ENCODE results near the gene SH3RF1.

The SH3RF1 gene

DNA sequence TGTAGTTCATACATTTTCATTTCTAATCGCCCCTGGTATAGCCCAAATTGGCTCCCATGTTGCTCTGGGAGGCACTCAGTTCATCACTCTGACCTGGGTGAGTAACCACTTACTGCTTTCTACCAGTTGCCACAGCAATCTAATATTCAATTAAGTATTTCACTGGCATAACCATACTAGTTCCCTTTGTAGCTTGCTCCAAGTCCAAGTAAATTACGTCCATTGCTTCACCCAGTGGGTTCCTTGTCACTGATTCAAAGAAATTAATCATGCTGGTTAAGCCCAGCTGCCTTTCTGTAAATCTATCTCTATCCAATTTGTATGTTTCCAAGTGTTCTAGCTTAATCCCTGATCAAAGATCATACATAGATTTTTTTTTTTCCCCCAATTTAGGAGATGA, 168.7 kb downstream of the SH3RF1 start:
- Histone ChIP-seq H3K36me3 (ENCODE audit: control insufficient read depth in 1 of 2, insufficient read depth in 2 of 2, low read length in 2 of 2) (peaks cover 37 to 52% of the 10 kb centered on the region in 2 donors), H3K9me3 (ENCODE audit: control insufficient read depth in 1 of 2, low read length in 2 of 2) (peaks cover 0 to 2% of the 10 kb centered on the region in 2 donors), H3K27me3 (ENCODE audit: control insufficient read depth in 1 of 2, insufficient read depth in 2 of 2, low read length in 2 of 2) (no peaks in the 10 kb centered on the region), H3K27ac (ENCODE audit: low read depth, low read length) (no peak overlapping the region), H3K4me1 (ENCODE audit: control insufficient read depth in 1 of 2, insufficient read depth in 2 of 2, low read length in 2 of 2) (no peaks in the 10 kb centered on the region), H3K4me3 (ENCODE audit: low read depth in 1 of 2, low read length in 2 of 2) (no peak overlapping the region), H3K9ac (ENCODE audit: low read depth in 1 of 2, low read length in 2 of 2) (no peak overlapping the region)

DNA sequence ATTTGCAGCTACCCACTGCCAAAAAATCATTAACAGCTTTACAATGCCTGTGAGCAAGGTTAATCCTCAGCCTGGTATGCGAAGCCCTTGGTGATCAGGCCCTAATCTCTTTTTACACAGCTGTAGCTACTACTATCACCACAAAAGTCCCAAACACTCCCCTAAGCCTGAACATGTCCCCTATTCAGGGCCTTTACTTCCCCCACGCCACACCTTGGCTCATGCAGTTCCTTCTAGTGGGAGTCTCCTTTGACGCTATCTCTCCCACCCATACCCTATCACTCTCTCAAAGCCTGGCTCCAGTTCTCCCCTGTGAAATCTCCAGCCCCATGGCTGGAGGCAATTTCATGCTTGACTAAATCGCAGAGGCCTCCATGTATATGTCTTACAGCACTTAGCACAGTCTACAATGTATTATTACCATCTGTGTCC, 170.1 kb downstream of the SH3RF1 start:
- Histone ChIP-seq H3K4me1 (ENCODE audit: control insufficient read depth in 1 of 2, insufficient read depth in 2 of 2, low read length in 2 of 2) (no peaks in the 10 kb centered on the region), H3K36me3 (ENCODE audit: control insufficient read depth in 1 of 2, insufficient read depth in 2 of 2, low read length in 2 of 2) (peaks cover 36 to 50% of the 10 kb centered on the region in 2 donors), H3K27me3 (ENCODE audit: control insufficient read depth in 1 of 2, insufficient read depth in 2 of 2, low read length in 2 of 2) (no peaks in the 10 kb centered on the region), H3K9me3 (ENCODE audit: control insufficient read depth in 1 of 2, low read length in 2 of 2) (peaks cover 0 to 2% of the 10 kb centered on the region in 2 donors), H3K4me3 (ENCODE audit: low read depth in 1 of 2, low read length in 2 of 2) (no peak overlapping the region), H3K9ac (ENCODE audit: low read depth in 1 of 2, low read length in 2 of 2) (no peak overlapping the region), H3K27ac (ENCODE audit: low read depth, low read length) (no peak overlapping the region)

DNA sequence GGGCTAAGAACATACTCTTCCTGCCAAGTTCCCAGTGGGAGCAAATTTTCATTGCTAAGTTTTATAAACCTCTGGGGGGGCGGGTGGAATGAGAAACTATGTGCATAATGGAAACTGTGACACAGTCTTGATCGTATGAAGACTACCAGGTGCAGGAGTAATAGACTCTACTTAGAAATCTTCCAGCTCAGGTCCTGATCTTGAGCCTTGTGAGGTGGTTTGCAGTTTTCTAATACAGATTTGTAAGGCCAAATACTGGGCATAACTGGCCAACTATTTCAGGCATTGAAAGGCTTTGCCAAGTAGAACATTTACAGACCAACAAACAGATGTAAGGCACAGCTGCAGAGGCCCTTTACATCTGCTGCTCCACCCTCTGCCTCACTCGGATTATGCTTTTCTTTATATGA, 171.0 kb downstream of the SH3RF1 start:
- peaks cover 32 to 52% of the 10 kb centered on the region in 2 donors for H3K36me3 ChIP-seq (ENCODE audit: control insufficient read depth in 1 of 2, insufficient read depth in 2 of 2, low read length in 2 of 2)
- H3K4me1 ChIP-seq (ENCODE audit: control insufficient read depth in 1 of 2, insufficient read depth in 2 of 2, low read length in 2 of 2), result no peaks in the 10 kb centered on the region
- peaks cover 0 to 2% of the 10 kb centered on the region in 2 donors for H3K9me3 ChIP-seq (ENCODE audit: control insufficient read depth in 1 of 2, low read length in 2 of 2)
- no peaks in the 10 kb centered on the region for H3K27me3 ChIP-seq (ENCODE audit: control insufficient read depth in 1 of 2, insufficient read depth in 2 of 2, low read length in 2 of 2)
- H3K4me3 ChIP-seq (ENCODE audit: low read depth in 1 of 2, low read length in 2 of 2), result no peak overlapping the region
- H3K9ac ChIP-seq (ENCODE audit: low read depth in 1 of 2, low read length in 2 of 2), result no peak overlapping the region
- no peak overlapping the region for H3K27ac ChIP-seq (ENCODE audit: low read depth, low read length)

DNA sequence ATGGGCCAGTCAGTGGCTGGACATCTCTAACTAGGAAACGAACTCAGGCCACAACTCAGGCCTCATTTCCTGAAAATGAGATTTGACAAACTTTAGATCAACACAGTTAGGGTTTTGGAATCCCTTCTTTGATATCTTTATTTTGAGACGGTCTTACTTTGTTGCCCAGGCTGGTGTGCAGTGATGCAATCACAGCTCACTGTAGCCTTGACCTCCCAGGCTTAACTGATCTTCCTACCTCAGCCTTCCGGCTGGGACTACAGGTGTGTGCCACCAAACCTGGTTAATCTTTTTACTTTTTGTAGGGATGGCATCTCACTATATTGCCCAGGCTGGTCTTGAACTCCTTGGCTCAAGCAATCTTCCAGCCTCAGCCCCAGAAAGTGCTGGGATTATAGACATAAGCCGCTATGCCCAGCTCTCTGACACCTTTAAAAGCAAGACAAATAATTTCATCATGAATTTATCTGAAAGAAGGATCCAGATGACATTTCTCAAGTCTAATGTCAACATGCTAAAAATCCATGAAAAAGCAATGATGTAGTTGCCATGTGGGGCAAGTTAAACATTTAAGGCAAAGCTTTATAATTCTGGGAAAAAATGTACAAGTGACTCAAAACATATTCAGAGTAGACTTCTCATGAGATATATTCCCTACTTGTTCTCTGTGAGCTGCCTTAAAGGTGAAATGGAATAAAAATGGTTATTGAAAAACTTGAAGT, 171.6 kb downstream of the SH3RF1 start:
- H3K27ac ChIP-seq (ENCODE audit: low read depth, low read length), result no peak overlapping the region

DNA sequence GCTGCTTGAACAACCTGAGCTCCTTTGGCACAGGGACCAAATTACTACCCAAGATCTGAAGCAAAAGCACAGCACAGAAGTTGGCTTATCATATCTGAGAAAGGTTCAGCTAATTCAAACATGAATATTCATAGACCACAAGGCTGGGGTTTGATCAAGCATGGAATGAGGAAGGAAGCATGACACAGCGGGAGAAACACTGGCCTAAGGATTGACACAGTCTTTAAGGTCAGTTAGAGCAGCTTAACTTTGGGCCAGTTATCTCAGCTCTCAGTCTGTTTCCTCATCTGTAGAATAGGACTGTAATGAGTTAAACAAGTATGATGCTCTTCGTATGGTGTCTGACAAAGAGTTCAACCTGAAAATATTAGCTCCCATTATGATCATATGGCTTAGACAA, 172.2 kb downstream of the SH3RF1 start:
- Histone ChIP-seq H3K4me3 (ENCODE audit: low read depth in 1 of 2, low read length in 2 of 2) (no peak overlapping the region), H3K9me3 (ENCODE audit: control insufficient read depth in 1 of 2, low read length in 2 of 2) (peaks cover 0 to 2% of the 10 kb centered on the region in 2 donors), H3K27ac (ENCODE audit: low read depth, low read length) (no peak overlapping the region), H3K27me3 (ENCODE audit: control insufficient read depth in 1 of 2, insufficient read depth in 2 of 2, low read length in 2 of 2) (no peaks in the 10 kb centered on the region), H3K9ac (ENCODE audit: low read depth in 1 of 2, low read length in 2 of 2) (no peak overlapping the region), H3K36me3 (ENCODE audit: control insufficient read depth in 1 of 2, insufficient read depth in 2 of 2, low read length in 2 of 2) (peaks cover 36 to 46% of the 10 kb centered on the region in 2 donors), H3K4me1 (ENCODE audit: control insufficient read depth in 1 of 2, insufficient read depth in 2 of 2, low read length in 2 of 2) (no peaks in the 10 kb centered on the region)

More for the DNA sequence above, 171.6 kb downstream of the SH3RF1 start:
- Histone ChIP-seq H3K36me3 (ENCODE audit: control insufficient read depth in 1 of 2, insufficient read depth in 2 of 2, low read length in 2 of 2) (peaks cover 32 to 47% of the 10 kb centered on the region in 2 donors), H3K4me3 (ENCODE audit: low read depth in 1 of 2, low read length in 2 of 2) (no peak overlapping the region), H3K4me1 (ENCODE audit: control insufficient read depth in 1 of 2, insufficient read depth in 2 of 2, low read length in 2 of 2) (no peaks in the 10 kb centered on the region), H3K9me3 (ENCODE audit: control insufficient read depth in 1 of 2, low read length in 2 of 2) (peaks cover 0 to 2% of the 10 kb centered on the region in 2 donors), H3K27me3 (ENCODE audit: control insufficient read depth in 1 of 2, insufficient read depth in 2 of 2, low read length in 2 of 2) (no peaks in the 10 kb centered on the region), H3K9ac (ENCODE audit: low read depth in 1 of 2, low read length in 2 of 2) (no peak overlapping the region)

DNA sequence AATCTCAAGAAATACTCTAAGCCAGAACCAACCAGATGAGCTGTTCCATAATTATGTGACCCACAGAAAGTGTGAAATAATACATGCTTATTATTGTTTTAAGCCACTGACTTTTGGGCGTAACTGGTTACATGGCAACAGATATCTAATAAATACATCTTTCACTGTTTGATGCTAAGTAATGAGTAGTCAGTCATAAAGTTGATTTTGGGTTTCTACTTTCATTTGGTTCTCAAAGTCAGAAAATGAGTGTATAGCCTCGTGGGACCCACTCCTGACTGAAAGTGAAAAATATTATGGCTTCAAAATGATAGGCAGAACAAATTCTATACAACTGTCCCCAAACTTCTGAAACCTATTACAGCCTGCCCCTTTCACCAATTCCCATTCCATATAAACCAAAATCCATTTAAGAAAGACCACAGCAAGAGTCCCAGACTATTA, 172.7 kb downstream of the SH3RF1 start:
- H3K27me3 ChIP-seq (ENCODE audit: control insufficient read depth in 1 of 2, insufficient read depth in 2 of 2, low read length in 2 of 2), result no peaks in the 10 kb centered on the region
- H3K4me1 ChIP-seq (ENCODE audit: control insufficient read depth in 1 of 2, insufficient read depth in 2 of 2, low read length in 2 of 2), result no peaks in the 10 kb centered on the region
- peaks cover 38 to 46% of the 10 kb centered on the region in 2 donors for H3K36me3 ChIP-seq (ENCODE audit: control insufficient read depth in 1 of 2, insufficient read depth in 2 of 2, low read length in 2 of 2)
- H3K27ac ChIP-seq (ENCODE audit: low read depth, low read length), result no peak overlapping the region
- peaks cover 0 to 2% of the 10 kb centered on the region in 2 donors for H3K9me3 ChIP-seq (ENCODE audit: control insufficient read depth in 1 of 2, low read length in 2 of 2)
- no peak overlapping the region for H3K9ac ChIP-seq (ENCODE audit: low read depth in 1 of 2, low read length in 2 of 2)
- no peak overlapping the region for H3K4me3 ChIP-seq (ENCODE audit: low read depth in 1 of 2, low read length in 2 of 2)

DNA sequence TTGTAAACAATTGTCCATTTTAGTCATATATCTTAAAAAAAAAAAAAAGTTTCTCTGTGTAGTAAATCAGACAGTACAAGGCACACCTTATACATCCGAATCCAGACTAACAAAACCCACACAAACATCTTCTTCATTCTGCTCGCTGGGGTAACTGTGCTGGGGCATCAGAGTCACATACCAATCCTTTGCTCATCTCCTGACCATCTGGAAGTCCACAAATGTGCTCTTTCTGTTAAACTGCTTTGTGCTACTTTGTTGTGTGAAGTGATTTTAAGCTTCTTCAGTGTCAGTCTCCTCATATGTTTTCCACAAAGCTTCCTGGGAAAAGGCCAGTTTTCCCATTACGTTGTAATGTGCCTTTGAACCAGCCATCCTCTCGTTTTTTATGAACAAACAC, 174.5 kb downstream of the SH3RF1 start:
- Histone ChIP-seq H3K9ac (ENCODE audit: low read depth in 1 of 2, low read length in 2 of 2) (no peak overlapping the region), H3K4me1 (ENCODE audit: control insufficient read depth in 1 of 2, insufficient read depth in 2 of 2, low read length in 2 of 2) (no peaks in the 10 kb centered on the region), H3K36me3 (ENCODE audit: control insufficient read depth in 1 of 2, insufficient read depth in 2 of 2, low read length in 2 of 2) (peaks cover 42 to 56% of the 10 kb centered on the region in 2 donors), H3K4me3 (ENCODE audit: low read depth in 1 of 2, low read length in 2 of 2) (no peak overlapping the region), H3K9me3 (ENCODE audit: control insufficient read depth in 1 of 2, low read length in 2 of 2) (peaks cover 5 to 11% of the 10 kb centered on the region in 2 donors), H3K27ac (ENCODE audit: low read depth, low read length) (no peak overlapping the region), H3K27me3 (ENCODE audit: control insufficient read depth in 1 of 2, insufficient read depth in 2 of 2, low read length in 2 of 2) (no peaks in the 10 kb centered on the region)

DNA sequence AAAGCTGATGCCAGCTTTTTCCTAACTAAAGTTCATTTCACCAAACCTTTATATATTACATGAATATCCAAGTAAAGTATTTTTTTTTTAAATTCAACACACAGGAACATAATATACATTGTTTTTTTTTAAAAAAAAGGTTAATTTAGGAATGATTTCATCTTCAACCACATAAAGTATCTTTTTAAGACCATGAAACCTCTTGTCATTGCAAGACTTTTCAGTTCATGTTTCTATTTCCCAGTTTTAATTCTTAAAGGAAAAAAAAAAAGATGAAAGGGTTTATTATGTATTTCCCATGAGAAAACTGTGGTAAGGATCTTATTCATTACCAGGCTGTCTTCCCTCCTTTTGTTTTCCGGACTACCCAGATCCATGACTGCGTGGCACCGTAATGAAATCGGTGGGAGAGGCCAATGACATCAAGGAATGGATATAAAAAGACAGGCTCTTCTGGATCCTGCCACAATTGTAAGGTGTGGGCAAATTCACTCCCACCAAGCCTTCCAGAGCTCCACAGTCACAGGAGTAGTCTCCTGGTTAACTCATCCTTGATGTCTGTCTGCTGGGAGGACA, 176.0 kb downstream of the SH3RF1 start:
- no peaks in the 10 kb centered on the region for H3K27me3 ChIP-seq (ENCODE audit: control insufficient read depth in 1 of 2, insufficient read depth in 2 of 2, low read length in 2 of 2)
- no peaks in the 10 kb centered on the region for H3K4me1 ChIP-seq (ENCODE audit: control insufficient read depth in 1 of 2, insufficient read depth in 2 of 2, low read length in 2 of 2)
- H3K4me3 ChIP-seq (ENCODE audit: low read depth in 1 of 2, low read length in 2 of 2), result no peak overlapping the region
- no peak overlapping the region for H3K27ac ChIP-seq (ENCODE audit: low read depth, low read length)
- peaks cover 46 to 51% of the 10 kb centered on the region in 2 donors for H3K36me3 ChIP-seq (ENCODE audit: control insufficient read depth in 1 of 2, insufficient read depth in 2 of 2, low read length in 2 of 2)
- H3K9ac ChIP-seq (ENCODE audit: low read depth in 1 of 2, low read length in 2 of 2), result no peak overlapping the region
- H3K9me3 ChIP-seq (ENCODE audit: control insufficient read depth in 1 of 2, low read length in 2 of 2), result peaks cover 10 to 18% of the 10 kb centered on the region in 2 donors

DNA sequence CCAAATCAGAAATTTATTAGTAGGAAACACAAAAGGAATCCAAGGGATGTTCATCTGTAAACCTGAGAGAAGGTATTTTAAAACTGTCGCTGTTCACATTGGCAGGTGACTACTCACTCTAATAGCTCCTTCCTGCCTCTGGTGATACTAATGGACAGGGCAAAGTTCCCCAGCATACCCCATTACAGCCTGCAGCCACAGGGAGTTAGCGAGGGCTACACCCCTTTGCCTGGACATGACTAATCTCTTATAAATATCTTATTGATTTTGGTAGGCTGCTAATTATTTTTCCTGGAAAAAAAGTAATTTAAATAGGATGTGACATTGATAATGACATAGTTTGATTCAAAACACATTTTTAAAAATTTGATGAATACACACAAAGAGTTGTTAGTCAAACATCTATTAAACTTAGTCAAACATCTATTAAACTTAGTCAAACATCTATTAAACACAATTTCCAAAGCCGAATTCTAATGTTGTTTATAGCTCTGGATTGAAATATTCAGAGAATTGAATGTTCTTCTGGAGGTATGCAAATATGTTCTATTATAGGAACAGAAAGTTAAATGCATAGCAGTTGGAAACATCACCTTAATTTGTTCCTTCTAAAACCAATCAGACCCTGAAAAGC, 177.8 kb downstream of the SH3RF1 start:
- Histone ChIP-seq H3K4me1 (ENCODE audit: control insufficient read depth in 1 of 2, insufficient read depth in 2 of 2, low read length in 2 of 2) (no peaks in the 10 kb centered on the region), H3K9ac (ENCODE audit: low read depth in 1 of 2, low read length in 2 of 2) (no peak overlapping the region), H3K27ac (ENCODE audit: low read depth, low read length) (no peak overlapping the region), H3K36me3 (ENCODE audit: control insufficient read depth in 1 of 2, insufficient read depth in 2 of 2, low read length in 2 of 2) (peaks cover 36 to 42% of the 10 kb centered on the region in 2 donors), H3K9me3 (ENCODE audit: control insufficient read depth in 1 of 2, low read length in 2 of 2) (peaks cover 10 to 18% of the 10 kb centered on the region in 2 donors), H3K4me3 (ENCODE audit: low read depth in 1 of 2, low read length in 2 of 2) (no peak overlapping the region), H3K27me3 (ENCODE audit: control insufficient read depth in 1 of 2, insufficient read depth in 2 of 2, low read length in 2 of 2) (no peaks in the 10 kb centered on the region)

Data from duodenal mucosa (tissue), 2 donors.